Activated CD4-positive, alpha-beta T cell treated with anti-CD3 and anti-CD28 coated beads for 1 hour (primary cell): ENCODE data around the gene SERPINA6.
"Not testable (repeated sequence)": the region's sequence is repeated elsewhere in the genome, so short reads cannot be mapped to it uniquely, and the experiment has no call there.

Experiments
- DNase-seq: peaks from one replicate; pipeline ENCODE4 v3.0.0-alpha.2; 2020

The SERPINA6 gene

DNA sequence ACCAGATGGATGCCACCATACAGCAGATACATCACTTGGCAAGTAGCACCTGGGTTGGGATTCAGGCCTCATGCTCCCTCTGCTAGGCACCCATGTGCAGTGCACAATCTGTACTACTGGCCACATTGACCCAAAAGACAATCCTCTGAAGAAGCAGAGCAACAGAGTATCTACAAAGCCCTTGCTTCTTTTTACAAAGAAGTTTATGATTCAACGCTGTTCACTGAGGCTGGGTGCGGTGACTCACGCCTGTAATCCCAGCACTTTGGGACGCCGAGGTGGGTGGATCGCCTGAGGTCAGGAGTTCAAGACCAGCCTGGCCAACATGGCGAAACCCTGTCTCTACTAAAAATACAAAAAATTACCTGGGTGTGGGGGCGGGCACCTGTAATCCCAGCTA, 31.1 kb upstream of the SERPINA6 start:
- DNase-seq: not testable (repeated sequence)

DNA sequence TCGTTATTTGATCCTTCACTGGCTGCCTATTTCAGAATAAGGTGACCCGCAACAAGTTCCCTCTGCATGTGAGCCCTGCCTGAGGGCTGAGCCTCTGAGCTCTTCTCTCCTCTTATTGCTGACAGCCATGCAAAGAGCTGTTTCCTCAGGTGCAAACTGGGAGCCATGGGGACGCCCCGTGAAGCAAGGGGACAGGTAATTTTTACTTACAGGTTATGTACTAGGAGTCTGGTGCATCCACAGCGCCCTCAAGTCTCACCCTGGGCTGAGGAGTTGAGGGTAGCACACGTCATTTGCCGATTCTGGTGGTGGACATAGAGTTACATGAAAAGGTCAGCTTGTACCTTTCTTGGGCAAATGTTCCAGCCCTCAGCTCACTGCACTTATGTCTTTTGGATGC, 26.1 kb upstream of the SERPINA6 start:
- DNase-seq: no peak

DNA sequence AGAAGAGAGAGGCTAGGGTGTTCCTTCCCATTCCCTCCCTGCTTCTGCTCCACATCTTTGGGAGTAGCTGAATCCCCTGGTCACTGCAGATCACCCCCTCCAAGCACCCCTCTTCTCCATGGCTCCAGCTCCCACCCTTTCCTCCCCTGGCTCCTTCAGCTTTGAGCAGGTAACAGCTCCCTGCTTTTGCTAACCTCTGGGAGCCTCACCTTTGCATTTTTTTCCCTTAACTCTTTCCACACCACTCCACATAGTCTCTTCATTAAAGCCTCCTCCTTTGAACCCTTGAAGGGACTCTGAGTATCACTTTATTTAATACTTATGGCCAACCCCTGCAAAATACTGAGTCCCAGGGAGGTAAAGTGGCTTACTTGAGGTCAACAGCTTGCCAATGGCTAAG, 25.7 kb upstream of the SERPINA6 start:
- no peak for DNase-seq

DNA sequence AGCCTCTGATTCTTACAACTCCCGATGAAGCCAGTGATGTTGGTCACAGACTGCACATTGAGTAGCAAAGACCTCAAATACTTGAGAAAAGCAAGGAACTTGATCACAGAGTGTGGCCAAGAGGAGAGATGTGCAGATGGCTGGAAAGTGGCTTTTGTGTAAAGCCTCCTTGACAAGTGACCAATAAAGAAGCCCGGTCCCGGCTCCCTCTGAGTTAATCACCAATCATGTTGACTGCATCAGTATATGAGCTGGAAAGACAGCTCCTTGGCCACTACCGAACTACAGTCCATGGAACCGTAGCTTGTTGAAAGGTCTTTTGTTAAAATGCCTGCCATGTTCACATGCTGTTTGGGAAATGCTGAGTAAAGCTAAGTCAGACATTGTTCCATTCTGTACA, 23.7 kb upstream of the SERPINA6 start:
- no peak for DNase-seq

DNA sequence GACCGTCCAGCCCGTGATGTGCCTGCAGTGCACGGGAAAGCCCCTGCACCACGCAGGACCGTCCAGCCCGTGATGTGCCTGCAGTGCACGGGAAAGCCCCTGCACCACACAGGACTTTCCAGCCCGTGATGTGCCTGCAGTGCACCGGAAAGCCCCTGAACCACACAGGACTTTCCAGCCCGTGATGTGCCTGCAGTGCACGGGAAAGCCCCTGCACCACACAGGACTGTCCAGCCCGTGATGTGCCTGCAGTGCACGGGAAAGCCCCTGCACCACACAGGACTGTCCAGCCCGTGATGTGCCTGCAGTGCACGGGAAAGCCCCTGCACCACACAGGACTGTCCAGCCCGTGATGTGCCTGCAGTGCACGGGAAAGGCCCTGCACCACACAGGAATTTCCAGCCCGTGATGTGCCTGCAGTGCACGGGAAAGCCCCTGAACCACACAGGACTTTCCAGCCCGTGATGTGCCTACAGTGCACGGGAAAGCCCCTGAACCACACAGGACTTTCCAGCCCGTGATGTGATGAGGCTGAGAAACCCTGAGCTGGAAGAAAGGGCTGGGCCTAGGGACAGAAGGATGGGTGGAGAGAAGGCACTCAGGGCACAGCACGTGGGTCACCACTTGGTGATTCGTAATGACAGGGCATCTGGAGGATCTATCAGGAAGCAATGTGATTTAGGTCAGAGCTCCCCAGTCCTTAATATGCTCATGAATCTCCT, 23.1 kb upstream of the SERPINA6 start:
- DNase-seq: peak; percentile 22

GRCh38 chr14:94345344-94346064, 22.4 kb upstream of the SERPINA6 start:
- DNase-seq: no peak

DNA sequence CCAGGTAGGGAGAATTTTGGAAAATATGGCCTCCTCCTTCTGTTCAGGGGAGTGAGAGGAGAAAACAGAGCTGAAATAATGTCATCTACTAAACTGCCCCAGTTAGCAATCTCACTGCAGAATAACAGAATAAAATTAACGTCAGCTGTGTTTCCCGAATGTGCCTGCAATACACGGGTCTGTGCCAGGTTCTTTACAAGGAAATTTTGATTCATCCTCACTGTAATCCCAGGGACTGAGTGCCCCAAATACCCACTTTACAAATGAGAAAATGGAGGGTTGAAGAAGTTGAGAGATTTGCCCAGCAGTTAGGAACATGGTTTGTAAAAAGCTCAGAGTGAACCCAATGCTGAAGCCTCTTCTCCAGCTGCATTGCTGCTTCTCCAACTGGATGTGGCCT, 21.3 kb upstream of the SERPINA6 start:
- no peak for DNase-seq

GRCh38 chr14:94343238-94344005, 20.3 kb upstream of the SERPINA6 start:
- DNase-seq: no peak

GRCh38 chr14:94342334-94342934, 19.3 kb upstream of the SERPINA6 start:
- no peak for DNase-seq

GRCh38 chr14:94341656-94342333, 18.7 kb upstream of the SERPINA6 start:
- no peak for DNase-seq

GRCh38 chr14:94340533-94340932, 17.4 kb upstream of the SERPINA6 start:
- no peak for DNase-seq

DNA sequence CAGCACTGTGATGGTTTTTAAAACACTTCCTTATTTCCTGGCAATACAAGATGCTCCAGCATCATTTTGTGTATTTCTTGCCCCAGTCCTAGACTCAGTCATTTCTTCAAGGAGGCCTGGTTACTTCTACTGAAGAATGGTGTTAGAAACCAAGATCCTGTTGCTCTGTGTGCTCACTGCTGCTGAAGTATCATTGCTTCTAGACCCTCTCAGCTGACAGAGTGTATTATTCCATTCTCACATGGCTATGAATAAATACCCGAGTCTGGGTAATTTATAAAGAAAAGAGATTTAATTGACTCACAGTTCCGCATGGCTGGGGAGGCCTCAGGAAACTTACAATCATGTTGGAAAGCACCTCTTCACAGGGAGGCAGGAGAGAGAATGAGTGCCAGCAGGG, 14.9 kb upstream of the SERPINA6 start:
- DNase-seq: no peak

GRCh38 chr14:94337274-94337673, 14.1 kb upstream of the SERPINA6 start:
- DNase-seq: no peak

GRCh38 chr14:94334872-94335271, 11.7 kb upstream of the SERPINA6 start:
- no peak for DNase-seq

- DNase-seq: no peak
Observed at GRCh38 chr14:94332587-94332986, 9.5 kb upstream of the SERPINA6 start.

DNA sequence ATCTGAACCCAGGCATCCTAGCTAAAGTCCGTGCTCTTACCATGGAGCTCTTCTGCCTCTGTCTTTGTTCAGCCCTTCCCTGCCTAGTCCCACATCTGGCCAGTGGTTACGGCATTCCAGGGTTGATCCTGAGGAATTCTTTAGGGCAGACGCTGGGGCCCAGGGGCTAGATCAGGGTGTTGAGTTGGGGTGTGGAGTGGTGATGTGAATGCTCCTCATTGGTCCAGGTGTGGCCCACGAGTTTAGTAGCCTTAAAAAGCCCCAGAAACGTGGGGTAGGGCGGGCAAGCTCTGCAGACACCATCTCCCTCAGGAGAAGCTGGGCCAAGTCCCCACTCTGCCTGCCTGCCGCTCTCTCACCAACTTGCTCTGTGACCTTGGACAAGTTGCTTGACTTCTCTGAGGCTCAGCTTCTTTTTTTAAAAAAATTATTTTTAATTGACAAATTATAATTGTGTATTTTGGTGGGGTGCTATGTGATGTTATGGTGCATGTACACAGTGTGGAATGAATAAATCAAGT, 9.0 kb upstream of the SERPINA6 start:
- DNase-seq: no peak

GRCh38 chr14:94331462-94331861, 8.3 kb upstream of the SERPINA6 start:
- no peak for DNase-seq

DNA sequence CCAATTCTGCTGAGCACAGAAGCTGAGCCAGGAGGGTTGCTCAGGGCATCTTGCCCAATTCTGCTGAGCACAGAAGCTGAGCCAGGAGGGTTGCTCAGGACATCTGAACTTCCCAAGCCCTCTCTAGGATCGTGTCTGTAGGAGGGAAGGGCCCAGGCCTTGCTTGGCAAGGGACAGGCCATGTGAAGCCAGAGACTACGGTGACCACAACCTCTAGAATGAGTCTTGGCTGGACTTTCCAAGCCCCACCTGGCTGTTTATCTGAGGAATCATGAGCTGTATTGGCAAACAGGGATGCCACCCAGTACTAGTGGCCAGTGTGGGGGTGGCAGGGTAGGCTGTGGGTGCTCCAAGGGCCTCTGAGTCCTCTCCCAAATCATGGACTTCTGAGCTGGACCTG, 7.7 kb upstream of the SERPINA6 start:
- no peak for DNase-seq

DNA sequence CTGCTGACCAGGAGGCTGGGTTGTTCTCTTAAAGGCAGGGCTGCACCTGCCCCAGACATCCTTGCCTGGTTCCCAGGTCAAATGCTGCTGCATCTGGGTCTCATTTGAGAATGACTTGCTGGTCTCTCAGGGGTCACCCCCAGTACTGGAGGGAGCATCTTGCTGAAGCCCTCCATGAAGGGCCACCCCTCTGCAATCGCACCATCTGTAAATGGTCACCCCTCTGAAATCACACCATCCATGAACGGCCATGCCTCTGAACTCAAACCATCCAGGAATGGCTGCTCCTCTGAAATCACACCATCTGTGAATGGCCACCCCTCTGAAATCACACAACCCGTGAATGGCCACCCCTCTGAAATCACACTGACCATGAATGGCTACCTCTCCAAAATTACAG, 7.3 kb upstream of the SERPINA6 start:
- DNase-seq: no peak

DNA sequence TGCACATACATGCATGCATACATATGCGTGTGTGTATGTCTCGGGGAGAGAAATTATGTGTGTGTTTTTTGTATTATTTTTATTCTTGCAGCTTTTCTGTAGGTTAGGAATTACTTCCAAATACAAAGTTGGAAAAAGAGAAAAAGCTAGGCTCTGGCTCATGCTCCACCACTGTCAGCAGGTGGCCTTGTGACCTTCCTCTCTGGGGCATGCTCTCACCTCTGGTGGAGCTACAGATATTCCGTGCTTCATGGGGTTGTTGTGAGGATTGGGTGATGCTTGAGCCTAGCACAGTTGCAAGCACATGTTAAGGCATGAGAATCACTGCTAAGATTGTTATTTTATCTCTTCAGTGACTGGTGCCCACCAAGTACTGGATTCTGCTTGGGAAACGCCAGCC, 6.7 kb upstream of the SERPINA6 start:
- DNase-seq: no peak

GRCh38 chr14:94328196-94328595, 5.1 kb upstream of the SERPINA6 start:
- DNase-seq: no peak

DNA sequence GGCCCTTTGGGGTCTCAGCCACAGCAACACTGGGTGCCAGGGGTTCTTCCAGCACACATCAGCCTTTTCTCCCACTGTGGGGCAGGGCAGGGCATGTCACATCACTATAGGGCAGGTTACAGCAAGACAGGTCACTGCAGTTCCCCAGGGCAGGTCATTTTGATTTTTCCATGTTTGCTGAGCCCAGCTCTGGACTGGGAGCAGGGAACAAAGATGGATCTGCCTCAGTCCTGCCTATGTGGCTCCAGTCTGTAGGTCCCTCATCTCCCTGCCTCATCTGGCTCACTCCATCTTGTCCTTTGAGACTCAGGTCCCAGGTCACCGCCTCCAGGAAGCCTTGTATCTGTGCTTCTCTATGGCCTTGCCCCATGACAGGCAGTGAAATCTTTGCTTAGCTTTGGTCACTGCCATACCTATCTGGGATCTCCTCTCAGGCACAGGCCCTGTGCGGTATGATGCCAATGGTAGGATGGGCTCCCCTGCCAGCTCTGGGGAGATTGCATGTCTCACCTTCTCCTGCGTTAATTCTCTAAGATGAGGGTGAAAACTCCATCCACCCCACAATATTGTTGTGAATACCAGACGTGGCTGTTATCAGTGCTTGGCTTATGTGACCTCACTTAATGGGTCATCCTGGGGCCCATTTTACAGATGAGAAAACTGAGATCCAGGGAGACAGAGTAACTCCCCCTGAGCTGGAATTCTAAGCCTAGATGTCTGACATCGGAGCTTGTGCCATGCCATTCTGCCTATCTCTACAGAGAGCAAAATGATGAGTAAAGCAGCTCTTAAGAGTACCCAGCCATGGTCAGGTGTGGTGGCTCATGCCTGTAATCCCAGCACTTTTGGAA, 1.5 kb downstream of the SERPINA6 start:
- no peak for DNase-seq
